IMR-90 (cell line): ENCODE measurements around the gene ANP32B. TPM values are rescaled to one million over a fixed set of nuclear protein-coding genes. Genes with fewer than 3 reads are reported as not detected.

ENCODE experiments used
- ATAC-seq: fragments of 200-7000 bp; cut with Tn5 transposase; 2 replicates; pipeline ENCODE4 v1.9.1; 2020; ENCODE audit warnings: low read depth, mild to moderate bottlenecking, moderate library complexity
- BruUV-seq: library from RNA; stranded (reverse); fragments of 400-500 nt; replicated peaks from 2 replicates; lab custom pipeline; 2021; lab: Mats Ljungman, UMichigan
- CTCF ChIA-PET: fragments of 300-600 bp; formaldehyde crosslinking; extraction: SDS; loops from one replicate; lab custom pipeline; 2021; ENCODE audit warnings: antibody characterized with exemption; lab: Yijun Ruan, JAX
- POLR2A ChIA-PET: fragments of 300-600 bp; sonication (Branson Sonifier 250); formaldehyde crosslinking; loops from one replicate; lab custom pipeline; 2022; ENCODE audit warnings: antibody characterized with exemption; ENCODE audit not compliant: unreplicated experiment; lab: Charles Lee
- DNase-seq: peaks from one replicate; pipeline ENCODE4 v3.0.0; 2013
- H2AFZ ChIP-seq: replicated peaks from 2 replicates; pipeline ENCODE3; 2013; ENCODE audit warnings: low read length, mild to moderate bottlenecking; ENCODE audit not compliant: poor library complexity
- H2AK5ac ChIP-seq: 2 replicates; pipeline ENCODE4 v1.6.1; 2013; ENCODE audit warnings: low read depth, low read length, inconsistent platforms
- H2AK9ac ChIP-seq: replicated peaks from 2 replicates; pipeline ENCODE3; 2013; ENCODE audit warnings: mild to moderate bottlenecking, low read depth, low read length, moderate library complexity; ENCODE audit not compliant: poor library complexity
- H2BK120ac ChIP-seq: 2 replicates; pipeline ENCODE4 v1.6.1; 2013; ENCODE audit warnings: low read depth, low read length, inconsistent platforms
- H2BK15ac ChIP-seq: 3 replicates; pipeline ENCODE4 v1.6.1; 2013; ENCODE audit warnings: low read depth, low read length, inconsistent platforms
- H2BK20ac ChIP-seq: 2 replicates; pipeline ENCODE4 v1.6.1; 2013; ENCODE audit warnings: low read depth, mild to moderate bottlenecking, inconsistent platforms, low read length, moderate library complexity
- H2BK5ac ChIP-seq: 2 replicates; pipeline ENCODE4 v1.6.1; 2013; ENCODE audit warnings: mild to moderate bottlenecking, low read depth, low read length, inconsistent platforms; ENCODE audit not compliant: poor library complexity, severe bottlenecking
- H3K14ac ChIP-seq: replicated peaks from 2 replicates; pipeline ENCODE4 v1.6.1; 2013; ENCODE audit warnings: low read depth, low read length, inconsistent platforms
- H3K18ac ChIP-seq: 2 replicates; pipeline ENCODE4 v1.6.1; 2013; ENCODE audit warnings: low read depth, low read length, control low read depth
- H3K23ac ChIP-seq: 2 replicates; pipeline ENCODE4 v1.6.1; 2013; ENCODE audit warnings: low read depth, low read length, inconsistent platforms
- H3K27ac ChIP-seq: 2 replicates; pipeline ENCODE4 v1.5.1; 2013; ENCODE audit warnings: mild to moderate bottlenecking, control low read depth, low read length; ENCODE audit not compliant: insufficient read depth
- H3K27me3 ChIP-seq: 2 replicates; pipeline ENCODE4 v1.6.1; 2013; ENCODE audit warnings: low read length; ENCODE audit not compliant: control insufficient read depth, insufficient read depth
- H3K36me3 ChIP-seq: 2 replicates; pipeline ENCODE4 v1.6.1; 2013; ENCODE audit warnings: low read length, mixed read lengths; ENCODE audit not compliant: control insufficient read depth, insufficient read depth
- H3K4ac ChIP-seq: 2 replicates; pipeline ENCODE4 v1.6.1; 2013; ENCODE audit warnings: low read depth, low read length, inconsistent platforms
- H3K4me1 ChIP-seq: 2 replicates; pipeline ENCODE4 v1.6.1; 2013; ENCODE audit warnings: low read length, mixed read lengths; ENCODE audit not compliant: control insufficient read depth, insufficient read depth
- H3K4me2 ChIP-seq: 2 replicates; pipeline ENCODE4 v1.6.1; 2013; ENCODE audit warnings: low read depth, mild to moderate bottlenecking, control low read depth, low read length, moderate library complexity
- H3K4me3 ChIP-seq: 2 replicates; pipeline ENCODE4 v1.5.1; 2013; ENCODE audit warnings: low read depth, mild to moderate bottlenecking, control low read depth, low read length, moderate library complexity; ENCODE audit not compliant: insufficient read depth
- H3K56ac ChIP-seq: 2 replicates; pipeline ENCODE4 v1.6.1; 2013; ENCODE audit warnings: low read length, inconsistent platforms; ENCODE audit not compliant: insufficient read depth; ENCODE audit errors: extremely low read depth
- H3K79me1 ChIP-seq, 2 experiments: 2 replicates each; pipeline ENCODE4 v1.6.1; 2013; ENCODE audit warnings: low read length in 2 of 2, inconsistent platforms in 1 of 2, low read depth in 1 of 2
- H3K9ac ChIP-seq: 2 replicates; pipeline ENCODE4 v1.6.1; 2013; ENCODE audit warnings: low read depth, low read length, control low read depth
- H3K9me1 ChIP-seq: 2 replicates; pipeline ENCODE4 v1.6.1; 2013; ENCODE audit warnings: low read length, inconsistent platforms; ENCODE audit not compliant: insufficient read depth
- H3K9me3 ChIP-seq: 2 replicates; pipeline ENCODE4 v1.6.1; 2013; ENCODE audit warnings: low read length; ENCODE audit not compliant: control insufficient read depth, insufficient read depth
- H4K20me1 ChIP-seq: 2 replicates; pipeline ENCODE4 v1.6.1; 2013; ENCODE audit warnings: low read length, inconsistent platforms; ENCODE audit not compliant: insufficient read depth
- H4K5ac ChIP-seq: 2 replicates; pipeline ENCODE4 v1.6.1; 2013; ENCODE audit warnings: mild to moderate bottlenecking, low read depth, low read length, control low read depth
- H4K8ac ChIP-seq, 2 experiments: 2 replicates each; pipeline ENCODE4 v1.6.1; 2013; ENCODE audit warnings: low read depth in 2 of 2, low read length in 2 of 2, control low read depth in 1 of 2, inconsistent platforms in 1 of 2
- H4K91ac ChIP-seq: 2 replicates; pipeline ENCODE4 v1.6.1; 2013; ENCODE audit warnings: low read depth, low read length, inconsistent platforms; ENCODE audit not compliant: insufficient read depth
- BHLHE40 ChIP-seq: fragments of 150-350 bp; IDR thresholded peaks from 2 replicates; pipeline ENCODE4 v1.6.1; 2016; ENCODE audit warnings: mild to moderate bottlenecking, low read depth, low read length
- CEBPB ChIP-seq: IDR thresholded peaks from 2 replicates; pipeline ENCODE4 v1.6.1; 2012; ENCODE audit warnings: low read depth, low read length, improper control_type of control experiment
- CHD1 ChIP-seq: IDR thresholded peaks from 2 replicates; pipeline ENCODE4 v1.6.1; 2012; ENCODE audit warnings: low read depth, low read length, improper control_type of control experiment
- CTCF ChIP-seq: conservative IDR thresholded peaks from 2 replicates; pipeline ENCODE4 v1.5.1; 2012; ENCODE audit warnings: mild to moderate bottlenecking, low read depth, low read length, improper control_type of control experiment
- ELK1 ChIP-seq: fragments of 150-350 bp; IDR thresholded peaks from 2 replicates; pipeline ENCODE4 v1.6.1; 2016; ENCODE audit warnings: low read depth, mild to moderate bottlenecking, low read length, moderate library complexity, borderline replicate concordance
- FOS ChIP-seq: fragments of 150-350 bp; IDR thresholded peaks from 2 replicates; pipeline ENCODE4 v1.6.1; 2016; ENCODE audit warnings: low read depth, low read length
- MAFK ChIP-seq: IDR thresholded peaks from 2 replicates; pipeline ENCODE4 v1.6.1; 2012; ENCODE audit warnings: low read depth, low read length, improper control_type of control experiment
- MAZ ChIP-seq: IDR thresholded peaks from 2 replicates; pipeline ENCODE4 v1.6.1; 2012; ENCODE audit warnings: low read depth, mild to moderate bottlenecking, low read length, improper control_type of control experiment, moderate library complexity, borderline replicate concordance
- MXI1 ChIP-seq: IDR thresholded peaks from 2 replicates; pipeline ENCODE4 v1.6.1; 2012; ENCODE audit warnings: low read depth, mild to moderate bottlenecking, low read length, moderate library complexity, borderline replicate concordance
- NFE2L2 ChIP-seq: fragments of 150-350 bp; IDR thresholded peaks from 2 replicates; pipeline ENCODE4 v1.6.1; 2016; ENCODE audit warnings: low read depth, mild to moderate bottlenecking, low read length
- POLR2A ChIP-seq: IDR thresholded peaks from 2 replicates; pipeline ENCODE4 v1.6.1; 2012; ENCODE audit warnings: mild to moderate bottlenecking, low read depth, low read length
- RAD21 ChIP-seq: IDR thresholded peaks from 2 replicates; pipeline ENCODE4 v1.6.1; 2012; ENCODE audit warnings: low read length, improper control_type of control experiment
- RCOR1 ChIP-seq: IDR thresholded peaks from 2 replicates; pipeline ENCODE4 v1.6.1; 2012; ENCODE audit warnings: mild to moderate bottlenecking, low read length, improper control_type of control experiment; ENCODE audit not compliant: insufficient replicate concordance
- RFX5 ChIP-seq: IDR thresholded peaks from 2 replicates; pipeline ENCODE4 v1.8.0; 2012; ENCODE audit warnings: low read depth, mild to moderate bottlenecking, low read length, moderate library complexity
- SMC3 ChIP-seq: fragments of 150-350 bp; IDR thresholded peaks from 2 replicates; pipeline ENCODE4 v1.6.1; 2016; ENCODE audit warnings: low read depth, mild to moderate bottlenecking, antibody characterized with exemption, low read length, moderate library complexity
- USF2 ChIP-seq: fragments of 150-350 bp; IDR thresholded peaks from 2 replicates; pipeline ENCODE4 v1.6.1; 2017; ENCODE audit warnings: mild to moderate bottlenecking, antibody characterized with exemption, low read length, low read depth
- WGBS, 2 experiments: methylation state at CpG; one replicate each; pipeline versions ENCODE4 v1.1.5 to v1.1.7; 2013; ENCODE audit warnings: missing lambda C conversion rate in 2 of 2; ENCODE audit not compliant: insufficient read length in 1 of 2; ENCODE audit errors: extremely low coverage in 2 of 2; 5-methylcytosine and 5-hydroxymethylcytosine counted together
- dilution Hi-C: fragments of 300-500 bp; cut with HindIII; formaldehyde crosslinking; loops from one replicate; pipeline ENCODE4 v1.14.3; 2018; ENCODE audit warnings: low sequenced_read_pairs; ENCODE audit not compliant: unreplicated experiment
- in situ Hi-C: fragments of 300-500 bp; cut with MboI; formaldehyde crosslinking; loops from 3 replicates; pipeline ENCODE4 v1.14.3; 2019; ENCODE audit warnings: low sequenced_read_pairs, inconsistent platforms, mixed read lengths
- intact Hi-C: fragments of 100-400 bp; cut with micrococcal nuclease; formaldehyde crosslinking; loops from 2 replicates; pipeline ENCODE4 v1.10.0; 2022
- polyA plus RNA-seq, 3 experiments: library from polyadenylated mRNA; depleted of rRNA; stranded (reverse); fragments of >200 nt; gene quantifications; 2 replicates each; pipeline ENCODE4 v1.2.3, GENCODE V29; 2012; ENCODE audit warnings: low replicate concordance in 1 of 3
- total RNA-seq: library from RNA; depleted of rRNA; stranded (reverse); fragments of >200 nt; gene quantifications from 2 replicates; pipeline ENCODE4 v1.2.3, GENCODE V29; 2012

Gene ANP32B
- total and polyA plus RNA-seq, 2 of the 4 experiments (the other 2 are of a cell fraction), result 3.9 to 46.8 TPM

- ChIA-PET POLR2A (no interaction called here), CTCF (interaction anchor here (0.7 to 1.4 kb wide), 2 partner anchors 9 kb away, joined by 3 to 10 read pairs; no protein-coding TSS in a partner anchor)
- in situ Hi-C loops, result no loop called here
- WGBS, 2 experiments, result 97% methylated on average over 7 of the region's 13 CpGs; no CpG with 5 or more reads in 1 of the 2 experiments
- no peak overlapping the region for H2BK5ac ChIP-seq
- ATAC-seq (no peak), DNase-seq (no peak)
- H3K18ac ChIP-seq, result no peak overlapping the region
- no TSS peak for BruUV-seq
- no peak overlapping the region; a peak in 1 of 4 replicates for H4K8ac ChIP-seq
- H3K9ac ChIP-seq, result no peak overlapping the region
- H3K27ac ChIP-seq, result no peak overlapping the region
- dilution Hi-C loops, result no loop called here
- H2BK20ac ChIP-seq, result no peak overlapping the region
- peaks cover 35% of the 10 kb centered on the region for H4K20me1 ChIP-seq
- no peaks in the 10 kb centered on the region for H3K27me3 ChIP-seq
- no peak overlapping the region for H3K4me2 ChIP-seq
- H3K56ac ChIP-seq, result no peak overlapping the region
- peak overlapping the region; percentile 43; the same call in 1 of the 2 replicates for H3K23ac ChIP-seq
- intact Hi-C loops, result no loop called here
- no peak overlapping the region for H2BK15ac ChIP-seq
- H3K4me3 ChIP-seq, result no peak overlapping the region
- no peak overlapping the region for H4K5ac ChIP-seq
- H3K36me3 ChIP-seq, result peaks cover 54% of the 10 kb centered on the region
- no peaks in the 10 kb centered on the region for H3K9me3 ChIP-seq
- H3K79me1 ChIP-seq, result peaks cover 60 to 81% of the 10 kb centered on the region in 2 experiments
- no peak overlapping the region for H3K4ac ChIP-seq
- TF ChIP-seq MAZ, result no peak
- no peak for TF ChIP-seq CTCF
- TF ChIP-seq MAFK, result no peak
- no peak for TF ChIP-seq MXI1
- TF ChIP-seq SMC3, result no peak
- TF ChIP-seq BHLHE40, result no peak
- TF ChIP-seq POLR2A, result no peak
- no peak for TF ChIP-seq RAD21
- TF ChIP-seq CHD1, result no peak
- no peak for TF ChIP-seq RFX5
- no peak for TF ChIP-seq USF2
- TF ChIP-seq ELK1, result no peak
- no peak for TF ChIP-seq FOS
- no peak for TF ChIP-seq NFE2L2
- TF ChIP-seq CEBPB, result no peak
- TF ChIP-seq RCOR1, result no peak
- H2BK120ac ChIP-seq, result no peak overlapping the region
- H3K9me1 ChIP-seq, result peaks cover 8% of the 10 kb centered on the region
- H2AFZ ChIP-seq, result no peak overlapping the region
- H2AK9ac ChIP-seq, result no peak overlapping the region
- H3K14ac ChIP-seq, result no peak overlapping the region
- H3K4me1 ChIP-seq, result peaks cover 5% of the 10 kb centered on the region
- H4K91ac ChIP-seq, result no peak overlapping the region
- H2AK5ac ChIP-seq, result no peak overlapping the region
These were observed 24.2 kb downstream of the ANP32B start for GRCh38 chr9:98007251-98007928.
